D721Med (cell line): ENCODE data around the gene SLIT1.

Experiments used
- DNase-seq: peaks from one replicate; pipeline ENCODE4 v3.0.0; 2011; ENCODE audit warnings: low spot score; ENCODE audit not compliant: insufficient read length
- FAIRE-seq: peaks from 2 replicates; lab custom pipeline; 2011; peaks lifted over from hg19 to GRCh38; lab: Jason Lieb, UNC
- CTCF ChIP-seq: IDR thresholded peaks from 2 replicates; pipeline ENCODE4 v1.5.1; 2012; ENCODE audit warnings: mild to moderate bottlenecking, control low read depth; ENCODE audit not compliant: insufficient read depth; ENCODE audit errors: missing control alignments

Gene SLIT1

GRCh38 chr10:97163181-97163580 is 22.6 kb downstream of the SLIT1 start:
- no peak for TF ChIP-seq CTCF
- no peak for FAIRE-seq
- no peak for DNase-seq

GRCh38 chr10:97159646-97160305 is 26.0 kb downstream of the SLIT1 start:
- no peak for TF ChIP-seq CTCF
- no peak for FAIRE-seq
- no peak for DNase-seq

- no peak for DNase-seq
- FAIRE-seq, result no peak
- no peak for TF ChIP-seq CTCF
Measured at GRCh38 chr10:97157578-97158095, 28.1 kb downstream of the SLIT1 start.

- TF ChIP-seq CTCF, result no peak
- no peak for DNase-seq
- no peak for FAIRE-seq
Measured at GRCh38 chr10:97154781-97155180, 31.0 kb downstream of the SLIT1 start.

- no peak for TF ChIP-seq CTCF
- FAIRE-seq, result no peak
- no peak for DNase-seq
Measured at GRCh38 chr10:97154162-97154561, 31.6 kb downstream of the SLIT1 start.

GRCh38 chr10:97153270-97153850 is 32.4 kb downstream of the SLIT1 start:
- DNase-seq (no peak), FAIRE-seq (no peak)
- TF ChIP-seq CTCF, result no peak

GRCh38 chr10:97151307-97151914 is 34.3 kb downstream of the SLIT1 start:
- no peak for DNase-seq
- no peak for TF ChIP-seq CTCF
- FAIRE-seq, result no peak
